Fibroblast of villous mesenchyme (primary cell): Measurements from ENCODE around the gene TBCK. TPM values are rescaled to one million over a fixed set of nuclear protein-coding genes. Genes with fewer than 3 reads are reported as not detected.

ENCODE experiments used
- DNase-seq: peaks from one replicate; pipeline ENCODE4 v3.0.0-alpha.2; 2010; ENCODE audit warnings: low read depth
- H3K4me3 ChIP-seq: 2 replicates; pipeline ENCODE4 v1.5.1; 2011; ENCODE audit warnings: low read depth, mild to moderate bottlenecking, low read length
- CTCF ChIP-seq: IDR thresholded peaks from 2 replicates; pipeline ENCODE4 v1.5.1; 2012; ENCODE audit warnings: low read depth, mild to moderate bottlenecking, low read length; ENCODE audit not compliant: insufficient read depth
- total RNA-seq: library from RNA; depleted of rRNA; stranded (reverse); fragments of >200 nt; gene quantifications from 2 replicates; pipeline ENCODE4 v1.2.3, GENCODE V29; 2012

Gene TBCK
- total RNA-seq, result 41.6 and 80.3 TPM in 2 replicates

GRCh38 chr4:106315968-106316772 is at the start of gene TBCK, which contains the start of gene AIMP1:
Gene TBCK (minus strand): TSS chr4:106316209. CDS start chr4:106308960, 7,249 bp downstream.
Gene AIMP1 (plus strand): TSS chr4:106316550. CDS start chr4:106325010, 8,460 bp downstream.
- TF ChIP-seq CTCF, result no peak
- peak within 1 kb of the TSS; percentile 91 for H3K4me3 ChIP-seq
- DNase-seq, result peak; percentile 95

GRCh38 chr4:106365613-106366012 is 49.6 kb upstream of the TBCK start:
- no peak for TF ChIP-seq CTCF
- peak; percentile 84 for DNase-seq
- H3K4me3 ChIP-seq, result no peak overlapping the region

- DNase-seq, result no peak
- no peak for TF ChIP-seq CTCF
- no peak overlapping the region for H3K4me3 ChIP-seq
These were observed 48.3 kb upstream of the TBCK start for GRCh38 chr4:106364282-106364681.

- H3K4me3 ChIP-seq, result no peak overlapping the region
- no peak for TF ChIP-seq CTCF
- no peak for DNase-seq
These were observed 46.2 kb upstream of the TBCK start for GRCh38 chr4:106362086-106362825.

GRCh38 chr4:106358899-106359298 is 42.9 kb upstream of the TBCK start:
- peak; percentile 30 for DNase-seq
- no peak overlapping the region for H3K4me3 ChIP-seq
- TF ChIP-seq CTCF, result no peak

- no peak for DNase-seq
- no peak for TF ChIP-seq CTCF
- no peak overlapping the region for H3K4me3 ChIP-seq
These were observed 39.2 kb upstream of the TBCK start for GRCh38 chr4:106355193-106355592.
